ENCODE data around the gene FLVCR2.
A peak's percentile ranks its signal among the peaks of the same experiment; 100 is the strongest.

Gene FLVCR2

GRCh38 chr14:75543253-75543652, 35.2 kb upstream of the FLVCR2 start:
- peak overlapping the region; percentile 15; the same call in 1 of the 2 replicates for H3K4me3 ChIP-seq (replicated peaks; ENCODE audit: insufficient read depth, low read length)
- H3K27ac ChIP-seq (replicated peaks) = peak overlapping the region; percentile 68
- no peaks in the 10 kb centered on the region for H3K27me3 ChIP-seq (ENCODE audit: insufficient read depth, poor library complexity, severe bottlenecking)
- no peak for DNase-seq (ENCODE audit: low read depth in 1 of 2, low spot score in 1 of 2)
- TF ChIP-seq REST (IDR thresholded peaks at IDR 0.05; ENCODE audit: insufficient replicate concordance, low read depth) = no peak
- TF ChIP-seq POLR2AphosphoS5 (IDR thresholded peaks at IDR 0.05; ENCODE audit: low read depth) = no peak
- no peak for TF ChIP-seq CTCF (IDR thresholded peaks at IDR 0.05; ENCODE audit: insufficient read depth, low read length)

GRCh38 chr14:75543786-75544185, 34.6 kb upstream of the FLVCR2 start:
- TF ChIP-seq GABPA (IDR thresholded peaks at IDR 0.05; ENCODE audit: low read depth) = no peak
- TF ChIP-seq REST (IDR thresholded peaks at IDR 0.05; ENCODE audit: insufficient replicate concordance, low read depth) = no peak
- TF ChIP-seq CTCF (IDR thresholded peaks at IDR 0.05; ENCODE audit: insufficient read depth, low read length) = no peak
- no peak for DNase-seq (ENCODE audit: low read depth in 1 of 2, low spot score in 1 of 2)
- Histone ChIP-seq H3K27me3 (ENCODE audit: insufficient read depth, poor library complexity, severe bottlenecking) (no peaks in the 10 kb centered on the region), H3K4me3 (replicated peaks; ENCODE audit: insufficient read depth, low read length) (no peak overlapping the region), H3K27ac (replicated peaks) (no peak overlapping the region)

- H3K27ac ChIP-seq (replicated peaks) = no peak overlapping the region
- no peak for TF ChIP-seq POLR2AphosphoS5 (IDR thresholded peaks at IDR 0.05; ENCODE audit: low read depth)
- no peak for TF ChIP-seq REST (IDR thresholded peaks at IDR 0.05; ENCODE audit: insufficient replicate concordance, low read depth)
- TF ChIP-seq CTCF (IDR thresholded peaks at IDR 0.05; ENCODE audit: insufficient read depth, low read length) = no peak
- TF ChIP-seq SPI1 (IDR thresholded peaks at IDR 0.05; ENCODE audit: borderline replicate concordance, low read depth) = no peak
- no peak for TF ChIP-seq GABPA (IDR thresholded peaks at IDR 0.05; ENCODE audit: low read depth)
- no peaks in the 10 kb centered on the region for H3K27me3 ChIP-seq (ENCODE audit: insufficient read depth, poor library complexity, severe bottlenecking)
- DNase-seq (ENCODE audit: low read depth in 1 of 2, low spot score in 1 of 2) = no peak
- H3K4me3 ChIP-seq (replicated peaks; ENCODE audit: insufficient read depth, low read length) = no peak overlapping the region
Measured at GRCh38 chr14:75545907-75546306, 32.5 kb upstream of the FLVCR2 start.

Measured in HL-60 (cell line).